HAP-1 (cell line): ENCODE results near the gene ACER1.

ENCODE experiments used
- DNase-seq, 2 experiments: peaks; one replicate each; pipeline ENCODE4 v3.0.0-alpha.2; 2016 to 2020; ENCODE audit warnings: low spot score in 2 of 2
- H3K27me3 ChIP-seq: fragments of 250-450 bp; sonication (Bioruptor Pico); 2 replicates; pipeline ENCODE4 v1.5.1; 2020; ENCODE audit warnings: low read depth, mild to moderate bottlenecking, moderate library complexity
- H3K36me3 ChIP-seq: fragments of 250-450 bp; sonication (Bioruptor Pico); replicated peaks from 2 replicates; pipeline ENCODE4 v1.5.1; 2020; ENCODE audit warnings: mild to moderate bottlenecking
- H3K4me1 ChIP-seq: fragments of 250-450 bp; sonication (Bioruptor Pico); 2 replicates; pipeline ENCODE4 v1.5.1; 2020; ENCODE audit warnings: mild to moderate bottlenecking
- H3K4me3 ChIP-seq: fragments of 250-450 bp; sonication (Bioruptor Pico); 2 replicates; pipeline ENCODE4 v1.5.1; 2020; ENCODE audit warnings: mild to moderate bottlenecking, moderate library complexity
- H3K9me3 ChIP-seq: fragments of 250-450 bp; sonication (Bioruptor Pico); 2 replicates; pipeline ENCODE4 v1.5.1; 2020; ENCODE audit warnings: mild to moderate bottlenecking, moderate library complexity
- in situ Hi-C: fragments of 300-500 bp; cut with MboI; formaldehyde crosslinking; loops from 3 replicates; pipeline ENCODE4 v1.14.3; 2020; ENCODE audit warnings: low sequenced_read_pairs, inconsistent platforms, mixed read lengths

ACER1 gene, protein sequence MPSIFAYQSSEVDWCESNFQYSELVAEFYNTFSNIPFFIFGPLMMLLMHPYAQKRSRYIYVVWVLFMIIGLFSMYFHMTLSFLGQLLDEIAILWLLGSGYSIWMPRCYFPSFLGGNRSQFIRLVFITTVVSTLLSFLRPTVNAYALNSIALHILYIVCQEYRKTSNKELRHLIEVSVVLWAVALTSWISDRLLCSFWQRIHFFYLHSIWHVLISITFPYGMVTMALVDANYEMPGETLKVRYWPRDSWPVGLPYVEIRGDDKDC

GRCh38 chr19:6333439-6333838 is at the start of gene ACER1:
TSS of gene ACER1 (minus strand) at chr19:6333612. CDS start at chr19:6333551, 61 bp downstream.
- no peaks in the 10 kb centered on the region for H3K36me3 ChIP-seq
- in situ Hi-C loops, result no loop called here
- no peak within 1 kb of the TSS for H3K4me3 ChIP-seq
- H3K4me1 ChIP-seq, result no peaks in the 10 kb centered on the region
- H3K9me3 ChIP-seq, result no peaks in the 10 kb centered on the region
- DNase-seq, result no peak
- H3K27me3 ChIP-seq, result no peaks in the 10 kb centered on the region

DNA sequence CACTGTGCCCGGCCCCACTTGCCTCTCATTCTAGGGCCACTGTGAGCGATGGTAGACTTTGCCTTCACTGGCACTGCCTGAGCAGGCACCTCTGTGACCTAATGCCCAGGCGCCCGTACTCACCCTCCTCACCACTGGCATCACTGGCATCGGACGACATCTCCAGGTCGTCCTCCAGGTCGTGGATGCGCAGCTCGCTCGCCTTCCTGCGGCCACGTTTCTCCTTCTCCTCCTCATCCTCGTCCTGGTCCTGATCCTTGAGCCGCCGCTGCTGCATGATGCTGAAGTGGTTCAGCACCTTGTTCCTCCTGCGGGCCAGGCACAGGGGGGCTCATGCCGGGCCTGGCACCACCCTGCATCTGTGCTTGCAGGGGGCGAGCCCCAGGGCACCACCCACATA is 49.8 kb upstream of the ACER1 start:
- Histone ChIP-seq H3K27me3 (no peaks in the 10 kb centered on the region), H3K36me3 (peaks cover 77% of the 10 kb centered on the region), H3K4me1 (no peaks in the 10 kb centered on the region), H3K4me3 (no peak overlapping the region), H3K9me3 (no peaks in the 10 kb centered on the region)
- no peak for DNase-seq
- in situ Hi-C loops, result no loop called here

GRCh38 chr19:6381030-6381750 is 47.8 kb upstream of the ACER1 start:
- H3K36me3 ChIP-seq, result peaks cover 58% of the 10 kb centered on the region
- H3K27me3 ChIP-seq, result no peaks in the 10 kb centered on the region
- in situ Hi-C loops, result no loop called here
- no peak for DNase-seq
- peaks cover 10% of the 10 kb centered on the region for H3K4me1 ChIP-seq
- no peak overlapping the region for H3K4me3 ChIP-seq
- H3K9me3 ChIP-seq, result no peaks in the 10 kb centered on the region

DNA sequence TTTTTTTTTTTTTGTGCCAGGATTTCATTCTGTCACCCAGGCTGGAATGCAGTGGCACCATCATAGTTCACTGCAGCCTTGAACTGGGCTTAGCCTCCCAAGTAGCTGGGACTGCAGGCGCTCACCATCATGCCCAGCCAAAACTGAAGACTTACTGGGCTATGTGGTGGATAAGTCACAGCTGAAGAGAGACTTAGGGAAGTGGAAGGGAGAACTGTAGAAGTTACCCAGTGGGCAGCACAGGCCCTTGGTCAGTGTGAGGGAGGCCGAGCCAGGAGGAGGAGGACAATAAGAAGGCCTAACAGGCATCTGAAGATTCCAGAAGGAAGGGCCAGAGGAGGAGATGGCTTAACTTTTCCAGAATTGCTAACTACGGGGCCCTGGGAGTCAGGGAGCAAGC is 46.3 kb upstream of the ACER1 start:
- in situ Hi-C loops, result no loop called here
- Histone ChIP-seq H3K27me3 (no peaks in the 10 kb centered on the region), H3K4me3 (no peak overlapping the region), H3K9me3 (no peaks in the 10 kb centered on the region), H3K36me3 (peaks cover 52% of the 10 kb centered on the region), H3K4me1 (peaks cover 10% of the 10 kb centered on the region)
- no peak for DNase-seq

DNA sequence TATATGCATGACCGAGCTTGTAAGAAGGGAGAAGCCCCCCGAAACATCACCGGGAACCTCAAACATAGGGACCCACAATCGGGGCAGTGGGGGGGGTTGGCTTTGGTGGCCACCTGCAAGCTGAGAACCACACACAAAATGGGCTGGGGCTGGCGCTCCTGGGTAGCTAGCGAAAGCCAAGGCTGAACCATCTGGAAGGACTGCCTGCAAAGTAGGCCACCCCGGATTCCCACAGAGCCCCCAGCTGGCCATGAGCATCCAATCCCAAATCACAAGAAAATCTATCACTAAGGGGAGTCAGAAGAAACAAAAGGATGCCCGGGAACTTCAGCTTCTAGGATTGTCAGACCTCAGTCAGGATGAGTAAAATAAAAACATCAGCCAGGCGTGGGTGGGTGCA is 45.1 kb upstream of the ACER1 start:
- H3K36me3 ChIP-seq, result peaks cover 41% of the 10 kb centered on the region
- no peak overlapping the region for H3K4me3 ChIP-seq
- no peak for DNase-seq
- no peaks in the 10 kb centered on the region for H3K9me3 ChIP-seq
- H3K27me3 ChIP-seq, result no peaks in the 10 kb centered on the region
- in situ Hi-C loops, result no loop called here
- H3K4me1 ChIP-seq, result peaks cover 15% of the 10 kb centered on the region

DNA sequence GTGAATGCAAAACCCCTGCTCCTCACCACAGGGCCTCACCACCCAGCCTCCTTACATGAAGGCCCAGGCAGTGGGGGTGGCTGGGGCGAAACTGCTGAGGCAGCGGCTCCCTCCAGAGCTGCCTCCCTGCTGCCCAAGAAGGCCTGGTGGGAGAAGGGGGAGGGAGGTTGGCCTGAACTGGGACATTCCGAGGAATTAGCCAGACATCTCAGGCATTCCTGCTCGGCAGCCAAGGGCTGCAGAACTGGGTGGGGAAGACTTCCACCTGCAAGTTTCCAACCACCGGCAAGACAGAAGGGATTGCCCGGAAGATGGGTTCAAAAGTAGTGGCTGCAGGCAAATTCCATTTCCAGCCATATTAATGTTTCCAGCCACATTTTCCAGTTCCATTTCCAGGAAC is 44.6 kb upstream of the ACER1 start:
- Histone ChIP-seq H3K4me1 (peaks cover 15% of the 10 kb centered on the region), H3K4me3 (no peak overlapping the region), H3K9me3 (no peaks in the 10 kb centered on the region), H3K36me3 (peaks cover 37% of the 10 kb centered on the region), H3K27me3 (no peaks in the 10 kb centered on the region)
- in situ Hi-C loops, result no loop called here
- no peak for DNase-seq

GRCh38 chr19:6376512-6377190 is 43.2 kb upstream of the ACER1 start:
- no peaks in the 10 kb centered on the region for H3K9me3 ChIP-seq
- peak; percentile 26 to 39 for DNase-seq
- in situ Hi-C loops, result no loop called here
- peaks cover 27% of the 10 kb centered on the region for H3K36me3 ChIP-seq
- peaks cover 19% of the 10 kb centered on the region for H3K4me1 ChIP-seq
- H3K4me3 ChIP-seq, result no peak overlapping the region
- H3K27me3 ChIP-seq, result no peaks in the 10 kb centered on the region

DNA sequence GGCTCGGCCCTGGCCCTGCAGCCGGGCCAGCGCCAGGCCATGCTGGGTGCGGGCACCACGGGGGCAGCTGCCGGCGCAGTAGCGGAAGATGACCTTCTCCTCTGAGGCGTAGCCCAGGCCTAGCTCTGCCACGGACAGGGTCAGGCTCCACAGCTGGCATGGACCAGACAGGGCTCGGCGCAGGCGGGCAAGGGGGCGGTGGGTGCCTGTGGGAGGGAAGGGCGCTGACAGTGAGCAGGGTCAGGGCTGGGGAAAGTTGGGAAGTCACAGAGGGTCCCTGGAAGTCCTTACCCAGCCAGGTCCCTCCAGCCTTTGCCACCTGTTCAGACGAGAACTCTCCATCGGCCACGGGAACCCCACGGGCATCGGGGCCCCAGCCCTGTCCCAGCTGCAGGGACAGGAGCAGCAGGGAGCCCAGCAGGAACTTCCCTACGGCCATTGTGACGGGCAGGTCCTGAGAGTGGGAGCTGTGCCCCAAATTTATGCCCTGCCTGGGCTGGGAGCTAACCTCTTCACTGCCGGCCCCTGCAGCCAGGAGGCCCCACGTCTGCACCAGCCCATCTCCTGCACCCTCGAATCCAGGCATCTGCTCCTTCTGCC is 42.1 kb upstream of the ACER1 start, which contains the start of gene PSPN:
Gene PSPN (minus strand): TSS at position 523 of the 600 bp plus-strand sequence. CDS start 84 bp downstream, at position 439.
- Histone ChIP-seq H3K4me1 (peaks cover 19% of the 10 kb centered on the region), H3K4me3 (no peak within 1 kb of the TSS), H3K9me3 (no peaks in the 10 kb centered on the region), H3K36me3 (peaks cover 18% of the 10 kb centered on the region), H3K27me3 (no peaks in the 10 kb centered on the region)
- DNase-seq, result no peak
- in situ Hi-C loops, result no loop called here

DNA sequence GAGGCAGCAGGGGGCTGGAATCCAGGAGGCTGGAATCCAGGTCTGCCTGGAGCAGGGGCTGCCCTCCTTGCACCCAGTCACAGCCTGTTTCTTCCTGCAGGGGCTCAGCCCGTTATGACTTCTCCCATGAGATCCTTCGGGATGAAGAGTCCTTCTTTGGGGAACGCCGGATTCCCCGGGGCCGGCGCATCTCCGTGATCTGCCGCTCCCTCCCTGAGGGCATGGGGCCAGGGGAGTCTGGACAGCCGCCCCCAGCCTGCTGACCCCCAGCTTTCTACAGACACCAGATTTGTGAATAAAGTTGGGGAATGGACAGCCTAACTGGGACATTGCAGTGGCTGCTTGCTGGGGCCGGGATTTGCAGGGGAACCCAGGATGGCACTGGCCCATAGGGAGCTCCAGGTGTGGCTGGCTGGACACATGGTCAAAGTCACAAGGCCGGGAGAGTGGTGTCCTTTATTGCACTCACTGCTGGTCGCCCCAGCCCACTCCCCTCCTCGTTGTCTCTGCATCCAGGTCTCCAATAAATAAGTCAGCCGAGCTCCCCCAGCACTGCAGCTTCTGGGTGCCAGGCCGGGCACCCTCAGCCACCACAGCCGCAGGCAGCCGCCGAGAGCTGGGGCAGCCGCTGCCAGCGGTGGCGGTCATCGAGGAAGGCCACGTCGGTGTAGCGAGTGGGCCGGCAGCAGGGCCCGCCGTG is 41.4 kb upstream of the ACER1 start:
- Histone ChIP-seq H3K36me3 (peaks cover 11% of the 10 kb centered on the region), H3K9me3 (no peaks in the 10 kb centered on the region), H3K27me3 (no peaks in the 10 kb centered on the region), H3K4me3 (no peak overlapping the region), H3K4me1 (peaks cover 19% of the 10 kb centered on the region)
- in situ Hi-C loops, result no loop called here
- DNase-seq, result no peak

DNA sequence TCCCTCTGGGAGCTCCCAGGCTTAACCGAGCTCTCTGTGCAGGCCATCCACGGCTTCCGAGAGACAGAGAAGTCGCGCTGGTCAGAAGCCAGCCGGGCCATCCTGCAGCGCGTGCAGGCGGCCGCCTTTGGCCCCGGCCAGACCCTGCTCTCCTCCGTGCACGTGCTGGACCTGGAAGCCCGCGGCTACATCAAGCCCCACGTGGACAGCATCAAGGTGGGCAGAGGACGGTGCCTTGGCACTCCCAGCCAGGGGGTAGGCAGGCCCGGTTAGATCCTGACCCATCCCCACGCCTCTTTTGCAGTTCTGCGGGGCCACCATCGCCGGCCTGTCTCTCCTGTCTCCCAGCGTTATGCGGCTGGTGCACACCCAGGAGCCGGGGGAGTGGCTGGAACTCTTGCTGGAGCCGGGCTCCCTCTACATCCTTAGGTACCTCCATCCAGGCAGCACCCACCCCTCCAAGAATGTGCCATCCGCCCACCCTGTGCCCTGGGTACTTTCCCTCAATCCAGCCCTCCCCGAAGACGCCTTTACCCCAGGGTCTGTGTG is 40.8 kb upstream of the ACER1 start:
- Histone ChIP-seq H3K9me3 (no peaks in the 10 kb centered on the region), H3K4me1 (peaks cover 19% of the 10 kb centered on the region), H3K36me3 (peaks cover 7% of the 10 kb centered on the region), H3K4me3 (no peak overlapping the region), H3K27me3 (no peaks in the 10 kb centered on the region)
- DNase-seq, result no peak
- in situ Hi-C loops, result no loop called here

DNA sequence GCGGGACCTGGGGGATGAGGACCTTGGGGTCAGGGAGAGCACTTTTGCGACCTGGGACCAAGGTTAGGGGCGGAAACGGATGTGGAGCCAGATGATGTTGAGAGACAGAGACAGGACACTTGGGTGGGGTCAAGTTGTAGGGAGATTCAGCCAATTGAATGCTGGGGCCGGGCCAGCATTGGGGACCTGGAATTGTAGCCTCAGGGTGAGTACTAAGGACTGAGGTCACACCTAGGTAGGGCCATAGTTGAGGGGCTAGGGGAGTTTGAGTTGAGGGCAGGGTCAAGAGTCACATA is 40.3 kb upstream of the ACER1 start:
- in situ Hi-C loops, result no loop called here
- peak overlapping the region; percentile 29 for H3K4me3 ChIP-seq
- H3K4me1 ChIP-seq, result peaks cover 19% of the 10 kb centered on the region
- H3K36me3 ChIP-seq, result peaks cover 2% of the 10 kb centered on the region
- no peaks in the 10 kb centered on the region for H3K27me3 ChIP-seq
- no peaks in the 10 kb centered on the region for H3K9me3 ChIP-seq
- DNase-seq, result no peak

DNA sequence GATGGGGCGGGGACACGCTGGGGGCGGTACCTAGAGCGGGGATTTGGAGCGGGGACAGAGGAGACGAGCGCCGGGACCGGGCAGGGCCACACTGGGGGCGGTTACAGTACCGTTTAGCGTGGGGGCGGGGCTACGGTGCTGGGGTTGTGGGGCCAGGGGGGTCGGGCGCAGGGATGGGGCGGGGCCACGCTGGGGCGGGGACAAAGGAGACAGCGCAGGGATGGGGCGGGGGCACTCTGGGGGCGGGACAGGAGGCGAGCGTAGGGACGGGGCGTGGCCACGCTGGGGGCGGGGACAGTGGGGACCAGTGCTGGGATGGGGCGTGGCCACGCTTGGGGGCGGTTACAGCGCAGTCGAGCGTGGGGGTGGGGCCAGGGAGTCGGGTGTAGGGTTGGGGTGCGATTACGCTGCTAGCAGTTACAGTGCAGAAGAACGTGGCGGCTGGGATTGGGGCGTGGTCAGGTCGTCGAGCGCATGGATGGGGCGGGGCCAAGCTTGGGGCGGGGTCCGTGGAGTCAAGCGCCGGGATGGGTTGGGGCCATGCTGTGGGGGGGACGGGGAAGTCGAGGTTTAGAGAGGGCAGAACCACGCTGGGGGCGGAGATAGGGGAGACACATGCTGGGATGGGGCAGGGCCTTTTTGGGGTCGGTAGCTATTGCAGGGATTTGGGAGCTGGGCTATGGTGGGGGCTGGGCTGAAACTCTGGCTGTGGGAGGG is 39.8 kb upstream of the ACER1 start:
- H3K9me3 ChIP-seq, result no peaks in the 10 kb centered on the region
- peak overlapping the region; percentile 90 for H3K4me3 ChIP-seq
- H3K27me3 ChIP-seq, result no peaks in the 10 kb centered on the region
- DNase-seq, result peak; percentile 94 to 100
- in situ Hi-C loops, result no loop called here
- H3K36me3 ChIP-seq, result peaks cover 5% of the 10 kb centered on the region; the same call in 1 of the 2 replicates
- H3K4me1 ChIP-seq, result peaks cover 19% of the 10 kb centered on the region
